CD14-positive monocyte (primary cell): ENCODE measurements around the gene DEFB126. TPM values are rescaled to one million over a fixed set of nuclear protein-coding genes. Genes with fewer than 3 reads are reported as not detected.

Source experiments
- DNase-seq, 3 donors: peaks; one replicate each; pipeline ENCODE4 v3.0.0-alpha.2; 2011 to 2022
- H2AFZ ChIP-seq: 2 replicates; pipeline ENCODE4 v1.6.0; 2012; ENCODE audit warnings: mild to moderate bottlenecking, low read depth, low read length, inconsistent platforms; ENCODE audit not compliant: insufficient read depth, poor library complexity, severe bottlenecking
- H3K27ac ChIP-seq, 2 donors: 1 replicate in 1 of 2; 2 replicates in 1 of 2; pipeline ENCODE4 v1.5.1; 2012 to 2013; ENCODE audit warnings: low read length in 2 of 2, control low read depth in 1 of 2, inconsistent platforms in 1 of 2, low read depth in 1 of 2, mild to moderate bottlenecking in 1 of 2
- H3K27me3 ChIP-seq, 2 donors: one replicate each; pipeline versions ENCODE4 v1.6.0 to v1.6.1; 2011 to 2013; ENCODE audit warnings: low read length in 2 of 2; ENCODE audit not compliant: control insufficient read depth in 2 of 2, insufficient read depth in 2 of 2
- H3K36me3 ChIP-seq, 2 donors: replicated peaks in 1 of 2; 1 replicate in 1 of 2; 2 replicates in 1 of 2; pipeline versions ENCODE4 v1.5.1 to v1.6.1; 2012 to 2013; ENCODE audit warnings: low read length in 2 of 2, control low read depth in 1 of 2, inconsistent platforms in 1 of 2, mild to moderate bottlenecking in 1 of 2; ENCODE audit not compliant: insufficient read depth in 2 of 2, control insufficient read depth in 1 of 2
- H3K4me1 ChIP-seq, 2 donors: 1 replicate in 1 of 2; 2 replicates in 1 of 2; pipeline versions ENCODE4 v1.5.1 to v1.6.1; 2012 to 2013; ENCODE audit warnings: low read length in 2 of 2, control low read depth in 1 of 2, inconsistent platforms in 1 of 2, mild to moderate bottlenecking in 1 of 2, moderate library complexity in 1 of 2; ENCODE audit not compliant: insufficient read depth in 2 of 2, control insufficient read depth in 1 of 2
- H3K4me2 ChIP-seq: replicated peaks from 2 replicates; pipeline ENCODE3; 2012; ENCODE audit warnings: low read length, moderate library complexity, mild to moderate bottlenecking; ENCODE audit not compliant: poor library complexity, severe bottlenecking; ENCODE audit errors: extremely low read depth
- H3K4me3 ChIP-seq, 3 experiments: fragments of 200-600 bp in 1 of 3; sonication (generic) in 1 of 3; replicated peaks in 1 of 3; 1 replicate in 2 of 3; 2 replicates in 1 of 3; pipeline ENCODE4 v1.5.1; 2011 to 2013; ENCODE audit warnings: low read length in 3 of 3, mild to moderate bottlenecking in 3 of 3, control low read depth in 2 of 3, low read depth in 2 of 3, inconsistent platforms in 1 of 3, moderate library complexity in 1 of 3
- H3K79me2 ChIP-seq: 2 replicates; pipeline ENCODE4 v1.6.0; 2012; ENCODE audit warnings: mild to moderate bottlenecking, control low read depth, inconsistent platforms, low read length, moderate library complexity; ENCODE audit not compliant: insufficient read depth
- H3K9ac ChIP-seq: 2 replicates; pipeline ENCODE4 v1.6.0; 2017; ENCODE audit warnings: low read length, mild to moderate bottlenecking; ENCODE audit not compliant: insufficient read depth, poor library complexity, severe bottlenecking
- H3K9me3 ChIP-seq, 2 donors: replicated peaks in 1 of 2; 1 replicate in 1 of 2; 2 replicates in 1 of 2; pipeline versions ENCODE4 v1.5.1 to v1.6.1; 2012 to 2013; ENCODE audit warnings: low read length in 2 of 2, control low read depth in 1 of 2; ENCODE audit not compliant: control insufficient read depth in 1 of 2, insufficient read depth in 1 of 2
- H4K20me1 ChIP-seq: 2 replicates; pipeline ENCODE4 v1.6.0; 2012; ENCODE audit warnings: mild to moderate bottlenecking, low read length, control low read depth, moderate library complexity; ENCODE audit not compliant: insufficient read depth
- H3K27ac Mint-ChIP-seq, 7 donors: one replicate each; pipeline ENCODE4 v1.8.0; 2020; ENCODE audit warnings: mild to moderate bottlenecking in 7 of 7, mixed read lengths in 7 of 7, moderate library complexity in 6 of 7, inconsistent platforms in 2 of 7
- H3K27me3 Mint-ChIP-seq, 3 donors: one replicate each; pipeline ENCODE4 v1.8.0; 2021 to 2022; ENCODE audit warnings: low read depth in 3 of 3, mild to moderate bottlenecking in 3 of 3, mixed read lengths in 3 of 3, moderate library complexity in 3 of 3, inconsistent platforms in 1 of 3
- H3K36me3 Mint-ChIP-seq, 2 donors: one replicate each; pipeline ENCODE4 v1.8.0; 2020; ENCODE audit warnings: mixed read lengths in 2 of 2, inconsistent platforms in 1 of 2, mild to moderate bottlenecking in 1 of 2
- H3K4me1 Mint-ChIP-seq: one replicate; pipeline ENCODE4 v1.8.0; 2020; ENCODE audit warnings: mild to moderate bottlenecking, mixed read lengths
- H3K4me3 Mint-ChIP-seq, 2 donors: one replicate each; pipeline ENCODE4 v1.8.0; 2020; ENCODE audit warnings: mild to moderate bottlenecking in 2 of 2, mixed read lengths in 2 of 2, moderate library complexity in 1 of 2
- H3K9me3 Mint-ChIP-seq, 7 donors: one replicate each; pipeline ENCODE4 v1.8.0; 2020 to 2022; ENCODE audit warnings: mixed read lengths in 7 of 7, mild to moderate bottlenecking in 6 of 7, moderate library complexity in 6 of 7, inconsistent platforms in 2 of 7
- WGBS: methylation state at CpG from one replicate; pipeline ENCODE4 v1.1.5; 2013; ENCODE audit warnings: missing lambda C conversion rate; ENCODE audit not compliant: insufficient coverage; 5-methylcytosine and 5-hydroxymethylcytosine counted together
- intact Hi-C, 2 donors: fragments of 100-400 bp; cut with micrococcal nuclease; formaldehyde crosslinking; loops; one replicate each; pipeline versions ENCODE4 v1.15.0 to v1.15.1; 2023
- polyA plus RNA-seq, 3 donors: library from polyadenylated mRNA; depleted of rRNA in 1 of 3; unstranded in 2 of 3; stranded (reverse) in 1 of 3; fragments of 300-500 nt in 2 of 3; fragments of >200 nt in 1 of 3; fragmentation: Illumina TruSeq in 2 of 3; gene quantifications; 1 replicate in 2 of 3; 2 replicates in 1 of 3; pipeline ENCODE4 v1.2.3, GENCODE V29; 2012 to 2021
- TF ChIP-seq, protein P1 (sequence below): fragments of 200-600 bp; IDR thresholded peaks from one replicate; pipeline ENCODE4 v1.8.0; 2022; ENCODE audit warnings: antibody characterized with exemption, mild to moderate bottlenecking

The DEFB126 gene
- polyA plus RNA-seq, 3 donors = not detected

DNA sequence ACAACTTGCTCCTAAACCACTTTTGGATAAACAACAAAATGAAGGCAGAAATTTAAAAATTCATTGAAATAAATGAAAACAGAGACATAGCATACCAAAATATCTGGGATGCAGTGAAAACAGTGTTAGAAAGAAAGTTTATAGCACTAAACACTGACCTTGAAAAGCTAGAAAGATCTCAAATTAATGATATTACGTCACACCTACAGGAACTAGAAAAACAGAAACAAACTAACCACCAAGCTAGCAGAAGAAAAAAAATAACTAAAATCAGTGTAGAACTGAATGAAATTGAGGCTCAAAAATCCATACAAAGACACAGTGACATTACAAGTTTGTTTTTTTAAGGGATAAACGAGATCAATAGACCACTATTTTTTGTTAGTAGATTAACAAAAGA is 41.9 kb downstream of the DEFB126 start:
- H2AFZ ChIP-seq = no peak overlapping the region
- no peak overlapping the region for H3K4me2 ChIP-seq
- TF ChIP-seq, protein P1, sequence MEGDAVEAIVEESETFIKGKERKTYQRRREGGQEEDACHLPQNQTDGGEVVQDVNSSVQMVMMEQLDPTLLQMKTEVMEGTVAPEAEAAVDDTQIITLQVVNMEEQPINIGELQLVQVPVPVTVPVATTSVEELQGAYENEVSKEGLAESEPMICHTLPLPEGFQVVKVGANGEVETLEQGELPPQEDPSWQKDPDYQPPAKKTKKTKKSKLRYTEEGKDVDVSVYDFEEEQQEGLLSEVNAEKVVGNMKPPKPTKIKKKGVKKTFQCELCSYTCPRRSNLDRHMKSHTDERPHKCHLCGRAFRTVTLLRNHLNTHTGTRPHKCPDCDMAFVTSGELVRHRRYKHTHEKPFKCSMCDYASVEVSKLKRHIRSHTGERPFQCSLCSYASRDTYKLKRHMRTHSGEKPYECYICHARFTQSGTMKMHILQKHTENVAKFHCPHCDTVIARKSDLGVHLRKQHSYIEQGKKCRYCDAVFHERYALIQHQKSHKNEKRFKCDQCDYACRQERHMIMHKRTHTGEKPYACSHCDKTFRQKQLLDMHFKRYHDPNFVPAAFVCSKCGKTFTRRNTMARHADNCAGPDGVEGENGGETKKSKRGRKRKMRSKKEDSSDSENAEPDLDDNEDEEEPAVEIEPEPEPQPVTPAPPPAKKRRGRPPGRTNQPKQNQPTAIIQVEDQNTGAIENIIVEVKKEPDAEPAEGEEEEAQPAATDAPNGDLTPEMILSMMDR = no peak
- no peak overlapping the region for H3K27ac Mint-ChIP-seq
- H3K4me3 ChIP-seq = no peak overlapping the region
- H3K36me3 ChIP-seq = no peaks in the 10 kb centered on the region
- intact Hi-C loops = no loop called here
- H3K9me3 ChIP-seq = no peaks in the 10 kb centered on the region
- H4K20me1 ChIP-seq = no peaks in the 10 kb centered on the region
- no peaks in the 10 kb centered on the region for H3K4me1 Mint-ChIP-seq
- H3K79me2 ChIP-seq = no peaks in the 10 kb centered on the region
- no peak overlapping the region for H3K4me3 Mint-ChIP-seq
- no peaks in the 10 kb centered on the region for H3K4me1 ChIP-seq
- no CpG with 5 or more reads among the region's 2 CpGs for WGBS
- H3K9ac ChIP-seq = no peak overlapping the region
- DNase-seq = no peak
- peaks cover 3 to 7% of the 10 kb centered on the region in 2 donors for H3K27me3 ChIP-seq
- H3K27me3 Mint-ChIP-seq = peaks cover 6 to 8% (median 6%) of the 10 kb centered on the region in 3 donors
- H3K27ac ChIP-seq = no peak overlapping the region
- H3K36me3 Mint-ChIP-seq = no peaks in the 10 kb centered on the region
- H3K9me3 Mint-ChIP-seq = peaks cover 3 to 19% (median 14%) of the 10 kb centered on the region in 7 donors

DNA sequence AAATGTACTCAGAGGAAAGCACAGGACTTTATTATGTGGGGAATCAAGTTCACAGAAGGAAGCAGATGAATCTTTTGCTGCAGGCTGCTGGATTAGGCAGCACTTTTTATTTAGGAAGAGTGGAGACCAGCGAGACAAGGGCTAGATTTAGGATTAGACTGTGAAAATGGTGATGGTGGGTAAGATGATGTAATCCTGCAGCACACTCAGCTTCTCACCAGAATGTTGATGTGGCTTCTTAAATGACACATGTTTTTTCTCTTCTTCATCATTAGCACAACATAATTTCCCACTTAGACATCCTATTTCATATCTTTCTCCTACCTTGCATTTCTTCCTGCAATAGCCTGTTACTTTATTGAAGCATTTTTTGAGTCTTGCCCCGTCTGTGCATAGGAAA is 45.3 kb downstream of the DEFB126 start:
- Histone ChIP-seq H3K9ac (no peak overlapping the region), H2AFZ (no peak overlapping the region), H3K4me3 (no peak overlapping the region), H3K4me1 (no peaks in the 10 kb centered on the region), H3K27ac (no peak overlapping the region), H3K9me3 (peaks cover 0 to 3% of the 10 kb centered on the region in 2 donors), H3K79me2 (no peaks in the 10 kb centered on the region), H3K4me2 (no peak overlapping the region), H4K20me1 (no peaks in the 10 kb centered on the region), H3K27me3 (peaks cover 2 to 5% of the 10 kb centered on the region in 2 donors), H3K36me3 (no peaks in the 10 kb centered on the region)
- peaks cover 6 to 25% (median 19%) of the 10 kb centered on the region in 7 donors for H3K9me3 Mint-ChIP-seq
- H3K4me3 Mint-ChIP-seq = no peak overlapping the region
- TF ChIP-seq, protein P1 = no peak
- intact Hi-C loops = no loop called here
- WGBS = 100% methylated on average over 1 of the region's 2 CpGs
- no peak for DNase-seq
- no peak overlapping the region for H3K27ac Mint-ChIP-seq
- no peaks in the 10 kb centered on the region for H3K4me1 Mint-ChIP-seq
- no peaks in the 10 kb centered on the region for H3K36me3 Mint-ChIP-seq
- H3K27me3 Mint-ChIP-seq = peaks cover 3 to 12% (median 5%) of the 10 kb centered on the region in 3 donors
